GM18507 (cell line): ENCODE measurements around the gene ATP6V1B1.

Source experiments
- DNase-seq: peaks from one replicate; pipeline ENCODE4 v3.0.0; 2011; ENCODE audit warnings: low read depth; ENCODE audit not compliant: insufficient read length; ENCODE audit errors: extremely low spot score
- FAIRE-seq: peaks from 2 replicates; lab custom pipeline; 2011; peaks lifted over from hg19 to GRCh38; lab: Jason Lieb, UNC

The ATP6V1B1 gene

GRCh38 chr2:70922235-70923234, 13.2 kb upstream of the ATP6V1B1 start:
- FAIRE-seq (no peak), DNase-seq (no peak)

GRCh38 chr2:70923378-70924015, 12.2 kb upstream of the ATP6V1B1 start:
- no peak for FAIRE-seq
- no peak for DNase-seq

GRCh38 chr2:70926042-70926441, 9.7 kb upstream of the ATP6V1B1 start:
- DNase-seq (no peak), FAIRE-seq (no peak)

GRCh38 chr2:70927138-70927537, 8.6 kb upstream of the ATP6V1B1 start:
- DNase-seq (no peak), FAIRE-seq (no peak)

GRCh38 chr2:70927641-70928040, 8.1 kb upstream of the ATP6V1B1 start:
- no peak for FAIRE-seq
- no peak for DNase-seq

GRCh38 chr2:70928366-70928765, 7.3 kb upstream of the ATP6V1B1 start:
- FAIRE-seq: no peak
- DNase-seq: no peak

GRCh38 chr2:70930371-70931329, 5.0 kb upstream of the ATP6V1B1 start:
- DNase-seq (no peak), FAIRE-seq (no peak)

GRCh38 chr2:70931376-70932000, 4.2 kb upstream of the ATP6V1B1 start:
- FAIRE-seq: no peak
- no peak for DNase-seq

GRCh38 chr2:70932631-70933230, 3.0 kb upstream of the ATP6V1B1 start:
- no peak for DNase-seq
- FAIRE-seq: no peak

GRCh38 chr2:70934981-70935380, 719 bp upstream of the ATP6V1B1 start:
- no peak for FAIRE-seq
- no peak for DNase-seq

- DNase-seq (no peak), FAIRE-seq (no peak)
Measured at GRCh38 chr2:70936165-70936978, 672 bp downstream of the ATP6V1B1 start.

GRCh38 chr2:70936979-70937811, 1.5 kb downstream of the ATP6V1B1 start:
- no peak for DNase-seq
- FAIRE-seq: no peak

- DNase-seq (no peak), FAIRE-seq (no peak)
Measured at GRCh38 chr2:70937866-70938585, 2.3 kb downstream of the ATP6V1B1 start.

GRCh38 chr2:70938586-70938950, 2.9 kb downstream of the ATP6V1B1 start:
- FAIRE-seq (no peak), DNase-seq (no peak)

GRCh38 chr2:70939001-70939838, 3.5 kb downstream of the ATP6V1B1 start:
- DNase-seq: no peak
- no peak for FAIRE-seq
